ENCODE results near the gene C16orf86.

- no peak for TF ChIP-seq CREB5 (CRISPR knock-in tag; IDR thresholded peaks at IDR 0.05; ENCODE audit: low read depth)
- no peak for TF ChIP-seq SNAI2 (CRISPR knock-in tag; IDR thresholded peaks at IDR 0.05)
- TF ChIP-seq TSHZ2 (CRISPR knock-in tag; IDR thresholded peaks at IDR 0.05), result no peak
- no peak for TF ChIP-seq TCF4 (CRISPR knock-in tag; IDR thresholded peaks at IDR 0.05; ENCODE audit: borderline replicate concordance)
- no peak for TF ChIP-seq ZNF8 (CRISPR knock-in tag; IDR thresholded peaks at IDR 0.05)
- no peak for TF ChIP-seq ZFP30 (CRISPR knock-in tag; IDR thresholded peaks at IDR 0.05)
- no peak for TF ChIP-seq ZFP3 (CRISPR knock-in tag; IDR thresholded peaks at IDR 0.05)
Measured at GRCh38 chr16:67669499-67670101, 3.0 kb downstream of the C16orf86 start.

Measured in SK-N-SH treated with all-trans-retinoic acid at 6 μM for 48 hours (cell line).